Vagina (tissue), 2 donors: ENCODE data around the gene ACY1.

Source experiments
- POLR2A ChIP-seq, 2 donors: fragments of 450-650 bp; IDR thresholded peaks; one replicate each; pipeline ENCODE4 v1.6.1; 2017; ENCODE audit warnings: antibody characterized with exemption in 2 of 2, mild to moderate bottlenecking in 2 of 2, moderate library complexity in 2 of 2
- TF ChIP-seq, protein P1 (sequence below), 3 experiments: fragments of 450-650 bp in 2 of 3; fragments of 200-600 bp in 1 of 3; sonication (generic) in 1 of 3; IDR thresholded peaks; one replicate each; pipeline ENCODE4 v1.5.1; 2017 to 2019; ENCODE audit warnings: antibody characterized with exemption in 3 of 3, mild to moderate bottlenecking in 2 of 3, moderate library complexity in 2 of 3

DNA sequence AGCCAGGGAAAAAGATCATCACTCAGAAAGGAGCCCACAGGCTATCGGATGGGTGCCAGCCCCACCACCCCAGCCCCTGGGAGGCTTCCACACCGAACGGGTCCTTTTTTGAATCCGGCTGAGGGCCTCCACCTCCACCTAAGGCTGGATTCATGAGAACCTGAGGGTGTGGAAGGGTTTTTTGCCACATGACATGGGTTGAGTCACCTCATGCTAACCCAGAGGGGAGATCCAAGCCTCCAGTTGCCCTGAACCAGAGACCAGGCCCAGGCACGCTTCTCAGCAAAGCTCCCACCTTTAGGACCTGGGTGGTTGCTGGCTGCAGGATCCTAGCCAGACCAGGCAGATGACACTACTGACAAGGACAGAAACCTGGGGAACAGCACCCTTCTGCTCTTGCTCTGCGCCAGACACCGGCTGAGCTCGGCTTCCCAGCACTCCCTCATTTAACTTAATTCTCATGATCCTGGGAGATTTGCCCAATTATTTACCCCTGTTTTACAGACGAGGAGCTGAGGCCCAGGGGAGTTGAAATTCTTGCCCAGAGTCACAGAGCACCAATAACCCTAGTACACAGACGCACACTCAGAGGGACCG, 47.5 kb downstream of the ACY1 start:
- TF ChIP-seq, protein P1, sequence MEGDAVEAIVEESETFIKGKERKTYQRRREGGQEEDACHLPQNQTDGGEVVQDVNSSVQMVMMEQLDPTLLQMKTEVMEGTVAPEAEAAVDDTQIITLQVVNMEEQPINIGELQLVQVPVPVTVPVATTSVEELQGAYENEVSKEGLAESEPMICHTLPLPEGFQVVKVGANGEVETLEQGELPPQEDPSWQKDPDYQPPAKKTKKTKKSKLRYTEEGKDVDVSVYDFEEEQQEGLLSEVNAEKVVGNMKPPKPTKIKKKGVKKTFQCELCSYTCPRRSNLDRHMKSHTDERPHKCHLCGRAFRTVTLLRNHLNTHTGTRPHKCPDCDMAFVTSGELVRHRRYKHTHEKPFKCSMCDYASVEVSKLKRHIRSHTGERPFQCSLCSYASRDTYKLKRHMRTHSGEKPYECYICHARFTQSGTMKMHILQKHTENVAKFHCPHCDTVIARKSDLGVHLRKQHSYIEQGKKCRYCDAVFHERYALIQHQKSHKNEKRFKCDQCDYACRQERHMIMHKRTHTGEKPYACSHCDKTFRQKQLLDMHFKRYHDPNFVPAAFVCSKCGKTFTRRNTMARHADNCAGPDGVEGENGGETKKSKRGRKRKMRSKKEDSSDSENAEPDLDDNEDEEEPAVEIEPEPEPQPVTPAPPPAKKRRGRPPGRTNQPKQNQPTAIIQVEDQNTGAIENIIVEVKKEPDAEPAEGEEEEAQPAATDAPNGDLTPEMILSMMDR (IDR thresholded peaks at IDR 0.05), result no peak
- TF ChIP-seq POLR2A (IDR thresholded peaks at IDR 0.05), result no peak
